ENCODE measurements around the gene SERTAD1. TPM values are rescaled to one million over a fixed set of nuclear protein-coding genes. Genes with fewer than 3 reads are reported as not detected.

SERTAD1 gene
- total and polyA plus RNA-seq, 4 donors, result 13.0 to 27.8 (median 17.7) TPM

DNA sequence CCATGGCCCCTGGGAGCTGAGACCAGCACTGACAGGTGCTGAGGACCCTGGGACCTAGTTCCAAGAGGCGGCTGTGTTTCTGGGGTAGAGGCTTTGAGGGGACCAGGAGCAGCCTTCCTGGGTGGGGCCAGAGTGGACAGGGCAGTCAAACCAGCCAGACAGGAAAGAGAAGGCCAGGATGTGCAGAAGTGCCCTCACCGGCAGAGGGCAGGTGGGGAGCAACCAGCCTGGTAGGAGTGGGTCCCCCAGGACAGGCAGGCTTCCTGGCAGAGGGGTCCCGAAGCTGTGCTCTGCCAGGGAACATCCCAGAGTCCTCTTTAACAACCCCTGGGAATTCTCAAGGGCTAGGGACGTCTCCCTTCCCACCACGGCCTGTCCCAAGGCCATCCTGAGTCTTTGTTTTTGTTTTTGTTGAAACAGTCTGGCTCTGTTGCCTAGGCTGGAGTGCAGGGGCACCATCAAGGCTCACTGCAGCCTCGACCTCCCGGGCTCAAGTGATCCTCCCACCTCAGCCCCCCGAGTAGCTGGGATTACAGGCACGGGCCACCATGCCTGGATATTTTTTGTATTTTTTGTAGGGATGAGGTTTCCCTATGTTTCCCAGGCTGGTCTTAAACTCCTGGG, 32.8 kb downstream of the SERTAD1 start:
- H3K9me3 ChIP-seq (ENCODE audit: control insufficient read depth, low read length), result no peaks in the 10 kb centered on the region
- H3K27me3 ChIP-seq (ENCODE audit: control insufficient read depth in 1 of 2, insufficient read depth in 2 of 2, low read length in 1 of 2), result no peaks in the 10 kb centered on the region
- ATAC-seq (ENCODE audit: low FRiP score) (peak; percentile 19), DNase-seq (no peak)
- no peak overlapping the region for H3K27ac ChIP-seq (ENCODE audit: low read depth in 1 of 2, low read length in 2 of 2)
- H3K4me3 ChIP-seq (ENCODE audit: low read length in 2 of 2), result no peak overlapping the region
- H3K36me3 ChIP-seq (ENCODE audit: control insufficient read depth in 1 of 2, insufficient read depth in 2 of 2, low read length in 1 of 2), result no peaks in the 10 kb centered on the region
- 54 to 60% methylated on average over 9 of the region's 9 CpGs for WGBS, 2 donors
- no peaks in the 10 kb centered on the region for H3K4me1 ChIP-seq (ENCODE audit: control insufficient read depth in 1 of 2, insufficient read depth in 2 of 2, low read length in 2 of 2)
- intact Hi-C loops (cut with DNase I), result no loop called here

GRCh38 chr19:40392123-40392522, 33.7 kb downstream of the SERTAD1 start:
- H3K9me3 ChIP-seq (ENCODE audit: control insufficient read depth, low read length), result no peaks in the 10 kb centered on the region
- H3K4me3 ChIP-seq (ENCODE audit: low read length in 2 of 2), result no peak overlapping the region
- H3K27ac ChIP-seq (ENCODE audit: low read depth in 1 of 2, low read length in 2 of 2), result no peak overlapping the region
- no peaks in the 10 kb centered on the region for H3K27me3 ChIP-seq (ENCODE audit: control insufficient read depth in 1 of 2, insufficient read depth in 2 of 2, low read length in 1 of 2)
- no peaks in the 10 kb centered on the region for H3K36me3 ChIP-seq (ENCODE audit: control insufficient read depth in 1 of 2, insufficient read depth in 2 of 2, low read length in 1 of 2)
- intact Hi-C loops (cut with DNase I), result no loop called here
- DNase-seq, result no peak
- no peak for ATAC-seq (ENCODE audit: low FRiP score)
- no peaks in the 10 kb centered on the region for H3K4me1 ChIP-seq (ENCODE audit: control insufficient read depth in 1 of 2, insufficient read depth in 2 of 2, low read length in 2 of 2)
- WGBS, 2 donors, result 76 to 84% methylated on average over 8 of the region's 8 CpGs

- intact Hi-C loops (cut with DNase I), result no loop called here
- Histone ChIP-seq H3K27me3 (ENCODE audit: control insufficient read depth in 1 of 2, insufficient read depth in 2 of 2, low read length in 1 of 2) (no peaks in the 10 kb centered on the region), H3K27ac (ENCODE audit: low read depth in 1 of 2, low read length in 2 of 2) (no peak within 1 kb of the TSS), H3K4me3 (ENCODE audit: low read length in 2 of 2) (no peak within 1 kb of the TSS), H3K4me1 (ENCODE audit: control insufficient read depth in 1 of 2, insufficient read depth in 2 of 2, low read length in 2 of 2) (no peaks in the 10 kb centered on the region), H3K36me3 (ENCODE audit: control insufficient read depth in 1 of 2, insufficient read depth in 2 of 2, low read length in 1 of 2) (no peaks in the 10 kb centered on the region), H3K9me3 (ENCODE audit: control insufficient read depth, low read length) (no peaks in the 10 kb centered on the region)
- DNase-seq (no peak), ATAC-seq (ENCODE audit: low FRiP score) (no peak)
- WGBS, 2 donors, result 79 to 85% methylated on average over 10 of the region's 10 CpGs
Measured at GRCh38 chr19:40390084-40390742, 35.6 kb downstream of the SERTAD1 start, which contains the start of gene HIPK4. Gene HIPK4, minus strand, starts transcription at chr19:40390181. Its CDS starts 279 bp downstream, at chr19:40389902.

GRCh38 chr19:40389404-40390083, 36.2 kb downstream of the SERTAD1 start:
- Histone ChIP-seq H3K36me3 (ENCODE audit: control insufficient read depth in 1 of 2, insufficient read depth in 2 of 2, low read length in 1 of 2) (no peaks in the 10 kb centered on the region), H3K27me3 (ENCODE audit: control insufficient read depth in 1 of 2, insufficient read depth in 2 of 2, low read length in 1 of 2) (no peaks in the 10 kb centered on the region), H3K9me3 (ENCODE audit: control insufficient read depth, low read length) (no peaks in the 10 kb centered on the region), H3K27ac (ENCODE audit: low read depth in 1 of 2, low read length in 2 of 2) (no peak overlapping the region), H3K4me1 (ENCODE audit: control insufficient read depth in 1 of 2, insufficient read depth in 2 of 2, low read length in 2 of 2) (no peaks in the 10 kb centered on the region), H3K4me3 (ENCODE audit: low read length in 2 of 2) (no peak overlapping the region)
- ATAC-seq (ENCODE audit: low FRiP score) (no peak), DNase-seq (no peak)
- intact Hi-C loops (cut with DNase I), result no loop called here
- WGBS, 2 donors, result 95 to 96% methylated on average over 33 of the region's 33 CpGs

- intact Hi-C loops (cut with DNase I), result no loop called here
- 70 to 87% methylated on average over 3 of the region's 3 CpGs for WGBS, 2 donors
- Histone ChIP-seq H3K27me3 (ENCODE audit: control insufficient read depth in 1 of 2, insufficient read depth in 2 of 2, low read length in 1 of 2) (no peaks in the 10 kb centered on the region), H3K27ac (ENCODE audit: low read depth in 1 of 2, low read length in 2 of 2) (no peak overlapping the region), H3K4me3 (ENCODE audit: low read length in 2 of 2) (no peak overlapping the region), H3K4me1 (ENCODE audit: control insufficient read depth in 1 of 2, insufficient read depth in 2 of 2, low read length in 2 of 2) (no peaks in the 10 kb centered on the region), H3K9me3 (ENCODE audit: control insufficient read depth, low read length) (no peaks in the 10 kb centered on the region), H3K36me3 (ENCODE audit: control insufficient read depth in 1 of 2, insufficient read depth in 2 of 2, low read length in 1 of 2) (no peaks in the 10 kb centered on the region)
- ATAC-seq (ENCODE audit: low FRiP score) (no peak), DNase-seq (no peak)
Measured at GRCh38 chr19:40388481-40388880, 37.3 kb downstream of the SERTAD1 start.

DNA sequence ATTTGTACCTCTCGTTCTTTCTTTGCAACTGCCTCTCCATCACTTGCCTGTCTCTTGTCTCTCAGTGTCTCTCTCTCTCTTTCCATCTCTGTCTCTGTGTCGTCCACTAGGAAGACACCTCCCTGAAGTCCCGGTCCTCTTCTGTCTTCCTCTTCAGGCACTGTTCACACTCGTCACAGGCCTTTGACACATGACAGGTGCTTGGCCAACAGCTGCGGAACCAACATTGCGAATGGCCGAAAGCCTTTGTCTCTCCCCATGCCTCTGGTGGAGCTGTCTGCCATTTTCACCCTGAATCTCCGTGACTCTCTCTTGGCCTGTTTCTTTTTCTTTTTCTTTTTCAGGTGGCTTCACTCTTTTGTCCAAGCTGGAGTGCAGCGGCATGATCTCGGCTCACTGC, 38.6 kb downstream of the SERTAD1 start:
- no peaks in the 10 kb centered on the region for H3K4me1 ChIP-seq (ENCODE audit: control insufficient read depth in 1 of 2, insufficient read depth in 2 of 2, low read length in 2 of 2)
- H3K9me3 ChIP-seq (ENCODE audit: control insufficient read depth, low read length), result no peaks in the 10 kb centered on the region
- DNase-seq (no peak), ATAC-seq (ENCODE audit: low FRiP score) (no peak)
- 95% methylated on average over 10 of the region's 10 CpGs for whole genome bisulfite sequencing, 2 donors
- intact Hi-C loops (cut with DNase I), result no loop called here
- no peaks in the 10 kb centered on the region for H3K36me3 ChIP-seq (ENCODE audit: control insufficient read depth in 1 of 2, insufficient read depth in 2 of 2, low read length in 1 of 2)
- H3K27ac ChIP-seq (ENCODE audit: low read depth in 1 of 2, low read length in 2 of 2), result no peak overlapping the region
- no peak overlapping the region for H3K4me3 ChIP-seq (ENCODE audit: low read length in 2 of 2)
- H3K27me3 ChIP-seq (ENCODE audit: control insufficient read depth in 1 of 2, insufficient read depth in 2 of 2, low read length in 1 of 2), result no peaks in the 10 kb centered on the region

GRCh38 chr19:40383668-40384248, 42.0 kb downstream of the SERTAD1 start:
- Histone ChIP-seq H3K27me3 (ENCODE audit: control insufficient read depth in 1 of 2, insufficient read depth in 2 of 2, low read length in 1 of 2) (no peaks in the 10 kb centered on the region), H3K4me3 (ENCODE audit: low read length in 2 of 2) (no peak overlapping the region), H3K9me3 (ENCODE audit: control insufficient read depth, low read length) (no peaks in the 10 kb centered on the region), H3K4me1 (ENCODE audit: control insufficient read depth in 1 of 2, insufficient read depth in 2 of 2, low read length in 2 of 2) (no peaks in the 10 kb centered on the region), H3K36me3 (ENCODE audit: control insufficient read depth in 1 of 2, insufficient read depth in 2 of 2, low read length in 1 of 2) (no peaks in the 10 kb centered on the region), H3K27ac (ENCODE audit: low read depth in 1 of 2, low read length in 2 of 2) (no peak overlapping the region)
- intact Hi-C loops (cut with DNase I), result no loop called here
- WGBS, 2 donors, result 79 to 85% methylated on average over 28 of the region's 28 CpGs
- ATAC-seq (ENCODE audit: low FRiP score) (no peak), DNase-seq (no peak)

DNA sequence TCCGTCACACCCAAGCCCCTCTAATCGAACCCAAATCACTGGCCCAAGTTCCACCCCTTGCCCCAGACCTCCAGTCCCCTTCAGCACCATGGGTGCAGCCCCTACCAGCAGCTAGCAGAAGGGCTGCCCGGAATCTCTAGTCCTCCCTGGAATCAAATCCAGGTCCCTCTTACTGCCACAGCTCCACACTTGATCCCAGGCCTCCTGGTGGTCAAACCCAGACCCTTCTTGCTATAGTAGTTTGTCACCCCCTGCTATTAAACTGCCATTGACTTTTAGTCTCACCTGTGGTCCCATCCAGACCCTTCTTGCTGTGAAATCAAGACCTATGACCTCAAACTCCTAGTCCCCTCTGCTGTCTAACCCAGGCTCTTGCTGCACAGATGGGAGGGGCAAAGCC, 44.5 kb downstream of the SERTAD1 start:
- H3K27me3 ChIP-seq (ENCODE audit: control insufficient read depth in 1 of 2, insufficient read depth in 2 of 2, low read length in 1 of 2), result no peaks in the 10 kb centered on the region
- no peak overlapping the region for H3K4me3 ChIP-seq (ENCODE audit: low read length in 2 of 2)
- no peaks in the 10 kb centered on the region for H3K9me3 ChIP-seq (ENCODE audit: control insufficient read depth, low read length)
- no peak overlapping the region for H3K27ac ChIP-seq (ENCODE audit: low read depth in 1 of 2, low read length in 2 of 2)
- no peaks in the 10 kb centered on the region for H3K4me1 ChIP-seq (ENCODE audit: control insufficient read depth in 1 of 2, insufficient read depth in 2 of 2, low read length in 2 of 2)
- 71 to 78% methylated on average over 3 of the region's 3 CpGs for WGBS, 2 donors
- intact Hi-C loops (cut with DNase I), result no loop called here
- DNase-seq, result no peak
- ATAC-seq (ENCODE audit: low FRiP score), result no peak
- peaks cover 0 to 3% of the 10 kb centered on the region in 2 donors for H3K36me3 ChIP-seq (ENCODE audit: control insufficient read depth in 1 of 2, insufficient read depth in 2 of 2, low read length in 1 of 2)
